Mesenteric fat pad (tissue), 1 donor: ENCODE measurements around the gene BTG4. TPM values are rescaled to one million over a fixed set of nuclear protein-coding genes. Genes with fewer than 3 reads are reported as not detected.

Experiments used
- DNase-seq: peaks from one replicate; pipeline ENCODE4 v3.0.0-alpha.2; 2020; ENCODE audit warnings: low spot score
- total RNA-seq: library from RNA; stranded (reverse); fragmentation: NEBNext Ultra II Directional; extraction: Animal tissue kit (Norgen Biotek cat#: 25700); gene quantifications from one replicate; pipeline ENCODE4 v1.2.1, GENCODE V29; 2021
- donor health status: DM: yes; HTN: yes; CAD: no.

Gene BTG4
- total RNA-seq, 1 donor from 2014 or later = not detected

DNA sequence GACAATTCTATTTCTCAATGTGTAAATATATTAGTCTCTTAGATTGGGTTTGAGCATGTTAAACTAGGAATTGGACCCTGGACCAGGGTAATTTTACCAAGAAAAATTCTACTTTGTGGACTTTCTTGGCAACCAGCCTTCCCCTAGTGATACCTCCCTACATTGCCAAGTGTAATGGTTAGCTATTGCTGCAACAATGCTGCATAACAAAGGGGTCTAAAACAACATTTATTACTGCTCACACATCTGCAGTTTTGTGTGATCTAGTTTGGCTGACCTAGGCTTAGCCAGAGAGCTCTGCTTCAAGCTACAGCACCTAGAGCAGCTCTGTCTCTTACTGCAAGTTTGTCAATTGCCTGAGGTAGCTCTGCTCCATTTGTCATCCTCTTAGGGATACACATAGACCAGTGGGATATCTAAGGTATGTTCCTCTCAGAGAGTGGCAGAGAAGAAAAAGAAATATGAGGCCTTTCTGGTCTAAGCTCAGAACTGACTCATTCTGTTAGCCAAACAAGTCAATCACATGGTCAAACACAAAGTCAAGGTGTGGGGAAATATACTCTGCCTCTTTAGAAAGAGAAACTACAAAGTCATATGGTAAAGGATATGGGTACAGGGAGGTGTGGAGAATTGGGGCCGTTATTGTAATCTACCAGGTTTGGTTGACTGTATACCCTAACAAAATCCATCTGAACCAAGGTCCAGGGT is 26.4 kb upstream of the BTG4 start:
- no peak for DNase-seq

DNA sequence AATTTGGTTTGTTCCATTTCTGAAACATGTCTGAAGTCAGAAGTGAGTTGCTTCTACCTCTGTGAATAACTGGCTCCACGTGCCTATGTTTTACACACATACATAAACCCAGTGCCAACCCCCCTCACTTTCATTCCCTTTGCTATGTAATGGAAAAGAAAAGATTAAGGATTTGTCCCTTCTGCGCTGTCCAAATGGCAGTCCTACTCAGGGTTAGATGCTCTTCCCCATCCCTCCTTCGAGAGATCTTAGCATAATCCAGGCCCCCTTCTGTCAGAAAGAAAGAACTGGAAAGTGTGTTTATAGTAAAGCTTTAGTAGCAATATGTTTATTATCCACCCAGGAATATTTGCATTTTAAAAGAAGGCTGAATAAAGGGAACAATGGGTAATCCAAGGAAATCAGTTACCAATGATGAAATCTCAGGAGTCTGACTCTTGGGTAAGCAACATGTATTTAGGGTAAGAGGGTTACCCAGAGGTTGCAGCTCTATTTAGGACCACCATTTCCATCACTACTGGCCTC is 25.2 kb upstream of the BTG4 start:
- no peak for DNase-seq

DNA sequence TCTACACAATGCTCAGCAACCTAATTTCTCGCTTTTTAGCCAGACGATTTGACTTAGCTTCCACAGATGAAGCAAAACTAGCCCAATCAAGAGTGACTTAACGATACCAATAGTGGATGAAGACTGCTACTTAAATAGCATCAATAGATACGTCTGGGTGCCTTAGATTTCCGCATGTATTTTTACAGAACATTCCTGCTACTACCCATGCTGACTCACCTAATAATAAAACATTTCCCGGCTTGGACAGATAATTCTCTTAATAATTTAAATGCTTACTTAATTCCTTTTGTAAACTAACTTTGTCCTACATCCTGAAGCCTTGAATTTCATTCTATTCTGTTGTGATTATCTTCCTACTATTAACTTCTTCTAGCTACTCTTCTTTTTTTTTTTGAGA is 23.1 kb upstream of the BTG4 start:
- DNase-seq = no peak

DNA sequence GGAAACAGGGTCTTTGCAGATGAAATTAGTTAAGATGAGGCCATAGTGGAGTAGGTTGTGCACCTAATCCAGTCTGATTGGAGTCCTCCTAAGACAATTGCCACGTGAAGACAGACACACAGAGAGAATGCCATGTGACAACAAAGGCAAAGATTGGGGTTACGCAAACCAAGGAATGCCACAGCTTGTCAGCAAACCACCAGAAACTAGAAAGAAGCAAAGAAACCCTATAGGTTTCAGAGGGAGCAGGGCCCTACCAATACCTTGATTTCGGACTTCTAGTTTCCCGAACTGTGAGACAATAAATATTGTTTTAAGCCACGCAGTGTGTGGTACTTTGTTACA is 20.2 kb upstream of the BTG4 start:
- DNase-seq = no peak

DNA sequence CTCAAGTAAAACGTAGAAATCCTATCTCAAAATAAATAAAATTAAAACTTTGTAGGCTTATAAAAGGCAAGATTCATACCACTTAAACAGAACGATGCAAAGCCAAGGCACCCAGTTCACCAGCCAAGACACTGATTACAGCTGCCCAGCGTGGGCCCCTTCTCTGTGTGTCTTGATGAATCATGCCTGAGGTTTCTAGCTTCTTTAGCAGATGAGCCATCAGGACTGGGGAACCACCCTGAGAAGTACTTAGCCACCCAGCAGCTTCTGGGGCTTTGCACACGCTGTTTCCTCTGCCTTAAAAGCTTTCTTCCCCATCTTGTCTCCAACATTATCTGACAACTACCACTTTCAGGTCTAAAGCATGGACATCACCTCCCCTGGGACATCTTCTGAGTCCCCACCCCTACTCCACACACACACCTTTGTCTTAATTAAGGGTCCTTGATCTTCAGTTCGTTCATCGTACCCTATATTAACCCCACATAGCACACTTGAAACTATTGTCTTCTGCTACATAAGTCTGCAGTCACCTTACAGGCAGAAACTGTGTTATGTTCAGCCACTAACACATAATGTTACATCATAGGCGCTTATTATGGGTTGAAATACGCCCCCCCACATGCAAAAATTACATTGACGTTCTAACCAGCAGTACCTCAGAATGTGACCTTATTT is 19.6 kb upstream of the BTG4 start:
- no peak for DNase-seq

DNA sequence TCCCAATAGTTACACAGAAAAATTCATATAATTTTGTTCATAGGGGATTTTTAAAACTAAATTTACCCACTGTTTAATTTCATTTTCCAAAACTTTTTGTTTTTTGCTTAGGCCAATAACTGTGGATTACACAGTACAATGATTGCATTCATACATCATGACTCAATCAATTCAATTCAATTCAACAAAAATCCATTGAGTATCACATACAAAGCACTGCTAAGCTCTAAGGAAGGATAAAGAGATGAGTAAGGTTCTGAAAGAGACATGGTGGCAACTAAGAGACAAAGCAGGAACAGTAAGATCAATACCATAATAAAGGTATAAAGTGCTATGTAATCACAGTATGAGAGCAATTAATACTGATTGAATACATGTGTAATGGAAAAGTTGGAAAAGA is 18.9 kb upstream of the BTG4 start:
- DNase-seq = no peak

DNA sequence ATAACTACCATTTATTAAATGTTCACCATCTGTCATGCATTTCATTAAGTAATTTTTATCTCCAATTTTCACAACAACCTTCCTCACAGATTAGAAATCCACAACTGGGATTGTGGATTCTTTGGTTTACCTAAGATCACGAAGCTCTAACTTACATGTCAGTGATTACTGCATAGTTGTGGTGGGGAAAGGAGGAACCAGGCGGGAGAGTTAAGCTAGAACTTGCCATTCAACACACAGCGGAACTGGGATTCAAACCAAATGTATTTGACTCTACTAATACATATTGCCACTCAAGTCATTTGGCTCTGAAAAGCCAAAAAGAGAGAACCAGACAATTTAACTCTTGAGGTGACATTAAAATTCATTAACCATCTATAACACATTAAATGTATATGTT is 17.9 kb upstream of the BTG4 start:
- DNase-seq = no peak

DNA sequence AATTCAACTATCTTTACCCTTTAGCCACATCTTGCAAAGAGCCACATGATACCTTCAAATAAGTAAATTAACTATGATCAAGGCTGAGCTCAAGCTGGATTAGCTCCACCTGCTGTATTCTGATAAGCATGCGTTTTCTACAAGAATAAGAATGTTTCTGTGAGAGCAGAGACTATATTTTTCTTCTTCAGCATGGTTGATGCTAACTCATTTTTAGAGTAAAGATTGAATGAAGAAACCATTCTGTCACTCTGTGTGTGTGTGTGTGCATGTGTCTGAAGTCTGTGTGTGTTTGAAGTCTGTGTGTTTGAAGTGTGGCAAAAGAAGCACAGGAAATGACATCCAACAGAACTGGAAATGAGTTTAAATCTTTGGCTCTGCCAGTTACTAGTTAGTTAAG is 16.4 kb upstream of the BTG4 start:
- DNase-seq = no peak

DNA sequence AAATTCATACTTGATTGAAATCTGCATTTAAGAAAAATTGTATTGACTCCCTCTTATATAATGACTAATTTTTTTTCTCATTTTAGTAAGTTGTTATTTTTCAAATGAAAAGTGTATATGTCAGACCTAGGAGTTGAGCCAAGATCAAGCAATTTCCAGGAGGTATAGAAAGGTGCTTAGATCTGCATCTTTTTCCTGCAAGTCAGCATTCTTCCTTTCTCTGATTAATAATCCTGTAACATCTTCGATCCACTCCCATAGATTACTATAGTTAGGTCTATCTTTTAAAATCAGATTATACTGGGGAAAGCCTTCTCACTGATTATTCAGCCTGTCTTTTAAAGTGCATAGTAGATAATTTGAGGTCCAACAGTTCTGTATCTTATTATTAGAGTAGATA is 15.1 kb upstream of the BTG4 start:
- DNase-seq = no peak

DNA sequence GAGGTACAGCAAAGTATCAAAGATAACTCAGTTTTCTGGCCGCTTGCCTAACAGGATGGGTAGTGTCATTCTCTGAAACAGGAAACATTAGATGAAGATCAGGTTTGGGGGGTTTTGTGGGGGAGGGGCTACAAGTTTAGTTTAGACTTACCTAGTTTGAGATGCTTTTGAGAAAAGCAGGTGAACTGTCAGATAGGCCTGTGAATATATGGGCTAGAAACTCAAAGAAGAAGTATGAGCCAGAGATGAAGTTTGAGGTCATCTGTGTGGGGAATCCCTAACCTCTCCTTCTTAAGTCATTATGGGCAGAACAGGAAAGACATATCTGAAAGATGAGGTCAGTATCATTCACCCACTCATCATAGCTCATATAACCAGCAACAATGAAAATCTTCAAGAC is 14.3 kb upstream of the BTG4 start:
- DNase-seq = no peak

DNA sequence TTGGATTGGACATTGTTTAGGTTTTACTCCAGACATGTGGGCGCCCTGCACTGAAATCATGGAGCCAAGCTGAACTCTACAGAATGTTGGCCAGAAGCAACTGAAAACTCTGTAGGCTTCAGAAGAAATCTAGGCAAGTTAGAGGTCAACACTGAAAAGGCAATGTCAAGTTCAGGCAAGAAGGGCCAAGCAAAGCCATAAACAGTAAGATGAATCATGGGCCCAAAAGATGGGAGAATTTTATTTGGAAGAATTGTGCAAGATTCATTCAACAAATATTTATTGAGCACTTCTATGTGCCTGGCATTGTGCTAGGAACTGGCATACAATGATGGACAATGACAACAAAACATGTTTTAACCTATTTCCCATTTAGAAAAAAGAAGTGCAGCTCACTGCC is 13.3 kb upstream of the BTG4 start:
- no peak for DNase-seq

DNA sequence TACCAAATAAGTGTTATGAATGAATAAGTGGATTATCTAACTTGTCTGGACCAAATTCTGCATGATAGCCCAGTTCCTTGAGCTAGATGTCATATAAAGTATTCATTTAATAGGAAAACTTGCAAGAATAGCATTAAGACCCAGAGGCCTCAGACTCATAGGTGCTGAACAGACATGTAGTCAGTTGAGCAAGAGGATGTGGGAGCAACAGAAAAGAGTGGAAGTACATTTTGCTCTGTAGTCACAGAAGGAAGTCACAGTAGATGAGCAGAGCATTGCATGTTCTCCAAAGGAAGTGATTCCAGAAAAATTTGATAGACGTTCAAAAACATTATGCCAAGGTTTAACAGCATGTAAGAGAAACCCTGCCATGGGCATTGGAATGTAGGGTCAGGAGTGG is 11.9 kb upstream of the BTG4 start:
- no peak for DNase-seq

DNA sequence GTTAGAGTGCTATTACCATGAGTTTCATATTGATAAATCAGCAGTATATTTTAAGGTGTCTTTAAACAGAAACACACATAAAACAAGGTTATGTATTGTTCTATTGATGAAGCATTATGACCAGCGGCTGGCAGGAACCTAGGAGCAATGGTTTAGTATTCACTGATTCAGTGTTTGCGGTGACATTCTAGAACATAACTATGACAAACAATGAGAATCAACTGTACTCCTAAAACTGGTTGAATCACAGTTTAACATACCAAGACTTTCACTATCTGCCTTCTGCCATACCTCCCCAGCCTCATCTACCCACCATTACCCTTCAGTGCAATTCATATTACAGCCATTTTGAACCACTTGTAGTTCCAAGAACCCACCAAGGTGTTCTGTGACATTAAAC is 11.2 kb upstream of the BTG4 start:
- no peak for DNase-seq

DNA sequence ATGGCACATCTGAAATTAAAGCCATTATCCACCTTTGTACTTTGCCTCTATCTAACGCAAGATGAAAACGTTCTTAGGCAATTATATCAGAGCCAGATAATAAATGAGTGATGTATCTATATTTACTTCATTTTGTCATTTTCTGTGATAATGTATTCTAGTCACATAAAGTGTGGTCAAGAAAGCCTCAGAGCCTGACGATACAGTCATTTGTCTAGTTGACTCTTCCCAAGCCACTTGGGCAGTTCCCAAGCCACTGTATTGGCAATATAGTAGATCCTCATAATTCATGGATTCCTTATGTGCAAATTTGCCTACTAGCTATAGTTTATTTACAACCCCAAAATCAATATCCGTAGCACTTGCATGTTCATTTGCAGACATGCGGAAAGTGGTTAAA is 10.2 kb upstream of the BTG4 start:
- no peak for DNase-seq

DNA sequence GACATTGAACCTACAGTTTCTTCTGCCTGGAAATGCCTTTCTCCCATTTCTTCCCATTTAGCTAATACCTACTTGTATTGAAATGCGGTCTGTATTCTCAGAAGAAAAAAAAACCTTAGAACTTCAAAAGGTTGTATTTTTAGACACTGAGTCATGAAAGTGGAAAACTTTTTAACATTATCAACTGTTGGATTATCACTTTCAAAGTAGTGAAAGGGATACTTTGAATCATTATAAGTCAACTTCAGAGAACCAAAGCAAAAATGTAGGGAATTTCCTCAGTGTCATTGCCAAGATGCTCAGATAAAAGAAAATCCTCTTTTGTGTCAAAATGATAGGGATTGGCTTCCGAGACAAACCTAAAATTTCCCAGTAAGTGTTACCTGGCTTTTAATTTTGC is 8.9 kb upstream of the BTG4 start:
- no peak for DNase-seq

DNA sequence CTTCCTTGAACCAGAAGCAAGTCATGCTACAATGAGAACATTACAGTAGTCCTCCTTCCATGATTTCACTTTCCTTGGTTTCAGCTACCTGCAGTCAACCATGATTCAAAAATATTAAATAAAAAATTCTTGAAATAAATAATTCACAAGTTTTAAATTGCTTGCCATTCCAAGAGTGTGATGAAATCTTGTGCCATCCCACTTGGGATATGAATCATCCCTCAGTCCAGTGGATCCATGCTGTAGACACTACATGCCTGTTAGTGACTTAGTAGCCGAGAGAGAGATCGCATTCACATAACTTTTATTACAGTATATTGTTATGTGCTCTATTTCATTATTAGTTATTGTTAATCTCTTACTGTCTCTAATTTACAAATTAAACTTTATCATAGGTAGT is 8.4 kb upstream of the BTG4 start:
- DNase-seq = no peak

DNA sequence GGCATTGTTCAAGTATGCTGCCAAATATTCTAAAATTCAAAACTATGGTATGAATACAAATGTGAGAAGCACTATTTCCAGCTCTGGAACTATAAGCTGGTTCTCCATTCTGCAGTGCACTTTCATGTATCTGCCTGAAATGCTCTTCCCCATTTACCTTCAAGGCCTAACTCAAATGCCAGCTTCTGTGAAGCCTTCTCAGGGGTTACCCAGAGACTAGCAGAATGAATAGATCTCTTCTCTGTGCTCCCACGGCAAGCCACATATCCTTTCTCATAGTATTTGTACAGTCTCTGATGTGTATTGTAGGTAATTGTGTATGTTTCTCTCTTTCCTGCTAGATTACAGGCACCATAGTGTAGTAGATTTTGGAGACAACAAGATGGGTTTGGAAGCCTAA is 6.5 kb upstream of the BTG4 start:
- DNase-seq = no peak

DNA sequence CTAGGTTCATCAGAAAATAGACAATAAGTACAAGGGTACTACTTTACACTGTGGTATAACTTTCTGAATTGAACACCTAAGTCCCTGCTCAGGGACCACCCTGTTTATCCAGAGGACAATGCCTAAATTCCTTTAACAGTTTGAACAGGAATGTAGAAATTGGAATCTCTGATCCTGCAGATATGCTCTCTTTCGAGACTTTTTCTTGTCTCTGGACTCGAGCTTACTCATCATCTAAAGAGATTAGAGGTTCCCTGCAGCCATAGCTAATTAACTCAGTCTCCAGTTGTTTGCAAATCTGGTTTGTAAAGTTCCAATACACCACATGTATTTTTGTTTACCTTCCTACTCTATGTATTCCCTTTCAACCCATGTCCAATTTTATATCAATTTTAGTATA is 3.4 kb upstream of the BTG4 start:
- no peak for DNase-seq

DNA sequence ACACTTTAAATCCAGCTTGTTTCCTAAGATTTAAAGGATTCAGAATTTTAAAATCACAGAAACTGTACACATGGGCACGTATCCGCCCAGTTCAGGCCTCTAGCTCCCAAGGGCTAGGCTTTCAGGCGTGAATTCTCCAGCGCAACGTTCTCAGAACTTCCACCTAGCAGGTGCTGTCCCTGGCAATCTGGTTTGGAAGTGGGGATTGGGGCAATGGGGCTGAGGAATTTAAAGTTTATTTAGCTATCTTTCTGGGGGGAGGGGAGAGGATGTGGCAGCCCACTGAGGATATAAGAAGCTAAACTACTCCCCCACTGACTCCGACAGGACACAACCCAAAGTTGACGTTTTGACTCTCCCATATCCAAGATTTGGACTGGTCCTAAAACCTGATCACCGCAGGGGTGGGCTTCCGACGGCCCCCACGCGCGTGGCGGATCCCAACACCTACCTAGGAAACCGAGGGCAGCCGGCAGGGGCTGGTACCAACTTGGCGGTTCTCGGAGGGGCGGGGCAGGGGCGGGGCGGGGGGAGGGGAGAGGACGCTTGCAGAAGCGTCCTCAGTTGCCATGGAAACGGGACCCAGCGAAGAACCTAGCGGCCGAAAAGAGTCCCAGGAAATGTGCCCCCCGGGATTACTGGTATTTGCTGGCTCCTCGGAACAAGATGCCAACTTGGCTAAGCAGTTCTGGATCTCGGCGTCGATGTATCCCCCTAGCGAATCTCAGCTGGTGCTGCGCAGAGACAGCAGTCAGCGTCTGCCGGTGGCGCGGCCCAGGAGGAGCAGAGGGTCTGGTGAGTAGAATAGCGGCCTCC is 2.2 kb upstream of the BTG4 start, which contains the start of gene HOATZ:
Gene HOATZ, plus strand, starts transcription at position 563 of the 816 bp plus-strand sequence. Its CDS starts 7 bp downstream, at position 570.
- no peak for DNase-seq

DNA sequence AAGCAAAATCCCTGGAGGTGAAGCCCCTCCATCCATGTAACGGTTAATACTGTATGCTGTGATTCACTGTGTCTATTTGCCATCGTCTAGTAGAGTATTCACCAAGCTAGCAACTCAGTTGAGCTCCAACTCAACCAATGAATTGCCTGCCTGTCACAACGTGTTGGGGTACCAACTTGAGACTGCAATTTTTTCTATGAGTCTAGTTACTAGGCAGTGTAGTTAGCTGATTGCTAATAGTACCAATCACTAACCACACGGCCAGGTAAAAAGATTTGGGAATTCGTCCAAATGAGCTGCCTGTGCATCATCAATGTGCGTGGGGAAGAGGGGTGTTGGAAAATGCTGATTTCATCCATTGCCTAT is 1.0 kb upstream of the BTG4 start:
- DNase-seq = no peak

DNA sequence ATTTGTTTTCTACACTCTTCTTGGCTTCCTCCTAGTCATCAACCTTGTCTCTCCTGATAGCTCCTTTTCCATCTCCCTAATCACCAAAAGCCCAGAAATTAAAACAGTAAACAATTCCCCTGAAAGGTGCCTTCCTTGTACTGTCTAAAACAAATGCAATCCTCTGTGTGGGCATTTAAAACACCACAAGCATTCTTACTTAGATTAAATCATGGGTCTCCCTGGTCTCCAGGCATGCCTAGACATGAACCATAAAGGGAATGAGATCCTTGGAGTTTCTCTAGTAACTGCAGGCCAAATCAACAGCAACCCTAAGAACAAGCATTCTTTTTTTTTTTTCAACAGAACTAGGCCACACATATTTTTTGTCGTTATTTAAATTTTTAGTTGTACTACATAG is 1.9 kb downstream of the BTG4 start:
- DNase-seq = no peak

DNA sequence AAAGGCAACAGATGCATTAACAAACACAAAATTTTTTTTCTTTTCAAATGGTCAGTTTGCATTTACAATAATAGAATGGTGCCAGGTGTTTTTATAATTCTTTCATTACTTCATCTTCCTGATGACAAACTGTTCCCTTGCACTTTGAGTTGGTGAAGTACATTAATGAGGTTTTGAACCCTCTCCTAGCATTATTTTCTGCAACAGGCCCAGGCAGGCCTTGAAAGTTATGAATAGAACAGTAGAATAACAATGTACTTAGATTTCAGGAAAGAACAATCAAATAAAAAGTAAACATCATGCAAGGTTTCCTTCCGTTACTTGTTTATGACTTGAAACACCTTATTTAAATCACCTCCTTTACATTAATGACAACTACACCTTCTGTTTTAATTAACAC is 9.6 kb downstream of the BTG4 start:
- DNase-seq = no peak
